HuH-7.5 (cell line): ENCODE measurements around the gene MTCH1.

ENCODE experiments used
- DNase-seq: peaks from one replicate; pipeline ENCODE4 v3.0.0; 2011; ENCODE audit warnings: low spot score

MTCH1 gene

GRCh38 chr6:36926708-36927513, 59.1 kb downstream of the MTCH1 start:
- DNase-seq: no peak

GRCh38 chr6:36925809-36926208, 60.2 kb downstream of the MTCH1 start:
- no peak for DNase-seq

- no peak for DNase-seq
These were observed 61.1 kb downstream of the MTCH1 start for GRCh38 chr6:36924778-36925374.

- DNase-seq: no peak
These were observed 61.9 kb downstream of the MTCH1 start for GRCh38 chr6:36924131-36924530.

GRCh38 chr6:36920546-36920945, 65.5 kb downstream of the MTCH1 start:
- no peak for DNase-seq

- no peak for DNase-seq
These were observed 65.9 kb downstream of the MTCH1 start for GRCh38 chr6:36920049-36920448.
